ENCODE results near the gene ZNF326. TPM values are rescaled to one million over a fixed set of nuclear protein-coding genes. Genes with fewer than 3 reads are reported as not detected.
"Not testable (repeated sequence)": the region's sequence is repeated elsewhere in the genome, so short reads cannot be mapped to it uniquely, and the experiment has no call there.

The ZNF326 gene
- total RNA-seq, 1 donor from 2014 or later: 0.75 TPM

- DNase-seq (ENCODE audit: low spot score in 2 of 2): no peak
- H3K4me1 ChIP-seq: no peaks in the 10 kb centered on the region
- TF ChIP-seq CTCF (IDR thresholded peaks at IDR 0.05): no peak
- no peak overlapping the region for H3K4me3 ChIP-seq
- H3K27ac ChIP-seq: no peak overlapping the region
- H3K27me3 ChIP-seq: no peaks in the 10 kb centered on the region
- intact Hi-C loops (cut with DNase I): no loop called here
- H3K36me3 ChIP-seq: no peaks in the 10 kb centered on the region
- H3K9me3 ChIP-seq: no peaks in the 10 kb centered on the region
These were observed 19.3 kb upstream of the ZNF326 start for GRCh38 chr1:89975540-89976125.

- intact Hi-C loops (cut with DNase I): no loop called here
- H3K27me3 ChIP-seq: no peaks in the 10 kb centered on the region
These were observed 16.2 kb upstream of the ZNF326 start for GRCh38 chr1:89978755-89979154.

GRCh38 chr1:89980605-89981004 lies 14.3 kb upstream of the ZNF326 start:
- TF ChIP-seq CTCF (IDR thresholded peaks at IDR 0.05): no peak
- DNase-seq (ENCODE audit: low spot score in 2 of 2): no peak

More at GRCh38 chr1:89978755-89979154, 16.2 kb upstream of the ZNF326 start:
- Histone ChIP-seq H3K9me3 (no peaks in the 10 kb centered on the region), H3K36me3 (no peaks in the 10 kb centered on the region), H3K4me3 (no peak overlapping the region), H3K27ac (no peak overlapping the region), H3K4me1 (no peaks in the 10 kb centered on the region)
- no peak for TF ChIP-seq CTCF (IDR thresholded peaks at IDR 0.05)
- no peak for DNase-seq (ENCODE audit: low spot score in 2 of 2)

GRCh38 chr1:89982846-89983245 lies 12.1 kb upstream of the ZNF326 start:
- H3K36me3 ChIP-seq; H3K27ac ChIP-seq; DNase-seq (ENCODE audit: low spot score in 2 of 2); H3K9me3 ChIP-seq; H3K4me1 ChIP-seq; H3K27me3 ChIP-seq; H3K4me3 ChIP-seq; intact Hi-C loops (cut with DNase I): not testable (repeated sequence)

More at GRCh38 chr1:89980605-89981004, 14.3 kb upstream of the ZNF326 start:
- Histone ChIP-seq H3K36me3 (no peaks in the 10 kb centered on the region), H3K27ac (no peak overlapping the region), H3K27me3 (no peaks in the 10 kb centered on the region), H3K4me3 (no peak overlapping the region), H3K9me3 (no peaks in the 10 kb centered on the region), H3K4me1 (no peaks in the 10 kb centered on the region)
- intact Hi-C loops (cut with DNase I): no loop called here

GRCh38 chr1:89984564-89985116 lies 10.3 kb upstream of the ZNF326 start:
- intact Hi-C loops (cut with DNase I); H3K27me3 ChIP-seq; H3K9me3 ChIP-seq; DNase-seq (ENCODE audit: low spot score in 2 of 2); H3K4me3 ChIP-seq; H3K27ac ChIP-seq; H3K36me3 ChIP-seq; H3K4me1 ChIP-seq: not testable (repeated sequence)

- Histone ChIP-seq H3K27ac (no peak overlapping the region), H3K27me3 (no peaks in the 10 kb centered on the region), H3K9me3 (no peaks in the 10 kb centered on the region), H3K4me3 (no peak overlapping the region), H3K4me1 (no peaks in the 10 kb centered on the region), H3K36me3 (no peaks in the 10 kb centered on the region)
- no peak for DNase-seq (ENCODE audit: low spot score in 2 of 2)
- TF ChIP-seq CTCF (IDR thresholded peaks at IDR 0.05): no peak
- intact Hi-C loops (cut with DNase I): no loop called here
These were observed 8.9 kb upstream of the ZNF326 start for GRCh38 chr1:89986020-89986419.
